ENCODE data around the gene SLIT1.

The SLIT1 gene

GRCh38 chr10:97102441-97102840 lies 83.3 kb downstream of the SLIT1 start:
- no peak for TF ChIP-seq CTCF (IDR thresholded peaks at IDR 0.05; ENCODE audit: insufficient read depth, low read depth, low read length, missing control alignments)
- no peak for DNase-seq (ENCODE audit: low read depth)
- H3K4me3 ChIP-seq (ENCODE audit: low read length), result no peak overlapping the region

GRCh38 chr10:97101166-97101940 lies 84.4 kb downstream of the SLIT1 start:
- no peak for DNase-seq (ENCODE audit: low read depth)
- no peak overlapping the region for H3K4me3 ChIP-seq (ENCODE audit: low read length)
- TF ChIP-seq CTCF (IDR thresholded peaks at IDR 0.05; ENCODE audit: insufficient read depth, low read depth, low read length, missing control alignments), result no peak

GRCh38 chr10:97100657-97101056 lies 85.1 kb downstream of the SLIT1 start:
- DNase-seq (ENCODE audit: low read depth), result no peak
- H3K4me3 ChIP-seq (ENCODE audit: low read length), result no peak overlapping the region
- TF ChIP-seq CTCF (IDR thresholded peaks at IDR 0.05; ENCODE audit: insufficient read depth, low read depth, low read length, missing control alignments), result no peak

GRCh38 chr10:97099868-97100267 lies 85.9 kb downstream of the SLIT1 start:
- H3K4me3 ChIP-seq (ENCODE audit: low read length), result no peak overlapping the region
- TF ChIP-seq CTCF (IDR thresholded peaks at IDR 0.05; ENCODE audit: insufficient read depth, low read depth, low read length, missing control alignments), result no peak
- no peak for DNase-seq (ENCODE audit: low read depth)

- no peak for TF ChIP-seq CTCF (IDR thresholded peaks at IDR 0.05; ENCODE audit: insufficient read depth, low read depth, low read length, missing control alignments)
Measured at GRCh38 chr10:97099089-97099488, 86.7 kb downstream of the SLIT1 start.

GRCh38 chr10:97097084-97097433 lies 88.7 kb downstream of the SLIT1 start:
- H3K4me3 ChIP-seq (ENCODE audit: low read length), result no peak overlapping the region
- no peak for DNase-seq (ENCODE audit: low read depth)
- TF ChIP-seq CTCF (IDR thresholded peaks at IDR 0.05; ENCODE audit: insufficient read depth, low read depth, low read length, missing control alignments), result no peak

More at GRCh38 chr10:97099089-97099488, 86.7 kb downstream of the SLIT1 start:
- H3K4me3 ChIP-seq (ENCODE audit: low read length), result no peak overlapping the region
- no peak for DNase-seq (ENCODE audit: low read depth)

All from epithelial cell of esophagus (primary cell).